GM21367 (cell line): ENCODE measurements around the gene GNPTAB.

Experiments
- ATAC-seq: cut with Tn5 transposase; IDR thresholded peaks from one replicate; pipeline ENCODE4 v1.9.1; 2021; ENCODE audit not compliant: unreplicated experiment

The GNPTAB gene

DNA sequence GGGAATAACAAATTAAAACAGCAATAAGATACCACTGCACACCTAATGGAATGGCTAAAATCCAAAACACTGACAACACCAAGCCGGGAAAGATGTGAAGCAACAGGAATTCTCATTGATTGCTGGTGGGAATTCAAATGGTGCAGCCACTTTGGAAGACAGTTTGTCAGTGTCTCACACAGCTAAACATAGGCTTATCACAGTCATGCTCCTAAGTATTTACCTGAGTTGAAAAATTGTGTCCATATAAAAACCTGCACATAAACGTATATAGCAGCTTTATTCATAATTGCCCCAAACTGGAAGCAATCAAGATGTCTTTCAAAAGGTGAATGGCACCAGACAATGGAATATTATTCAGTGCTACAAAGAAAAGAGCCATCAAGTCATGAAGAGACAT, 21.6 kb downstream of the GNPTAB start:
- no peak for ATAC-seq

- no peak for ATAC-seq
Observed at GRCh38 chr12:101806265-101806664, 24.5 kb downstream of the GNPTAB start.

DNA sequence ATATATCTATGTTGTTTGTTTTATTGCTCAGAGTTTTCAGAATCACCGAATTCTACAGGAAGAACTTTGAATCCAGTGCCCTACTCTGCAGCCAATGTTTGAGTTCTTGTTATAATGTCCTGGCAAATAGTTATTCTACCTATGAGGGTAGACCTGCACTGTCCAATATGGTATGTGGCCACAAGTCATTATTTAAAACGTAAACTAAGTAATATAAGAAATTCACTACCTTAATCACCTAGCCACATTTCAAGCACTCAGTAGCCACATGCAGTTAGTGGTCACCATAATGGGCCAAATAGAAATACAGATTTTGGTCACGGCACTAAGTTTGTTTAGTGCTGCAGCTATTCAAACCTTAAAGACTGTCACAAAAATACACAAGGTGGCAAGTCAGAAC, 26.4 kb downstream of the GNPTAB start:
- ATAC-seq = no peak

GRCh38 chr12:101803978-101804377, 26.8 kb downstream of the GNPTAB start:
- ATAC-seq = no peak

GRCh38 chr12:101802486-101802885, 28.3 kb downstream of the GNPTAB start:
- ATAC-seq = no peak

DNA sequence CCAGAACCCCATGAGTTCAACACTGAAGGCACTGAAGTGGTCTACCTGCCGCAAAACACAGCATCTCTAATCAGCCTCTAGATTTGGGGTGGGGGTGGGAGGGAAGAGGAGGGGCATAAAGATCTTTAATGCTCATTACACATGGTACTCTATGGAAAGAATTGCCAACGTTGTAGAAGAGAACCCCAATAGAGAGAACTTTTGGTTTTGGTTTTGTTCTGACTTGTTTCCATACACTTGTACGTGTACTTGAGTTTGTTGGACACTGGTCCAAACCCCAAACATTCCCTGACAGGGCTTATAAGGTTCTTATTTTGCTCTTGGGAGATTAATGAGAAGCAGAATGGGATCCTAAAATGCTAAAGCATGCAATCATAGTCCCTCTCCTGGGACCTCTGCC, 31.0 kb downstream of the GNPTAB start:
- no peak for ATAC-seq

DNA sequence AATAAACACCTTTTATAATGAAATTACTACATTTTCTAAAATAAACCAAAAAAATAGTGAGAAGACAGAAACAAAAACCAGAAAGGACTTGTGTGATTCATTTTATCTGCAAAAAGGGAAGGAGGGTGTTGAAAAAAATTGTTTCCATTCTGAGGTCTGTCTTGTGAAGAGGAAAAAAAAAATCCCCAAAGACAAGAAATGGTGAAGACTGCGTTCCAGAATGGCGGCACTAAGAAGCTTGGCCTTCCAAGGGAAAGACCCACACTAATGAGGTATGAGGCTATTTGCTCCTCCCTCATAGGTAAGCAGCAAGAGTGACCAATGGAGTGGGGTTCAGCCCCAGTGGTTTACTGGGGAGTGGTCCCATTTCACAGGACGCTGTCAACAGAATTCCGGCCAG, 35.0 kb downstream of the GNPTAB start:
- ATAC-seq = no peak

GRCh38 chr12:101795013-101795412, 35.7 kb downstream of the GNPTAB start:
- no peak for ATAC-seq

GRCh38 chr12:101794574-101794973, 36.2 kb downstream of the GNPTAB start:
- ATAC-seq = no peak

DNA sequence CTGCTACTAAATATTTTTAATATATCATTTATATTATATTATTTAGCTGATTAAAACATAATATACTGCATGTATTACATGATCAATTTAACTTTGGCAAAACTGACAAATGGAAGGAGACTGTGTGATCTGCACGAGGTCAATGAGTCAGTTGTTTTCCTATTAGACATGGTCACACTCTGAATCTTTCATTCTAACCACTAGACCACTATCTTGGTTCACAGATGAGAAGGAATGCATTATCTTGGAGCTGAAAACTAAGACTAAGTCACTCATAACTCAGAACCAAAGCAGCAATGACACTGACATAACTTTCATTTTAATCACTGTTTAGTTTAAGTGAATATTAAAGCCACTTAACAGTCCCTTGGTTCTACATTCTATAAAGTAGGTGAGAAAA, 37.4 kb downstream of the GNPTAB start:
- no peak for ATAC-seq

DNA sequence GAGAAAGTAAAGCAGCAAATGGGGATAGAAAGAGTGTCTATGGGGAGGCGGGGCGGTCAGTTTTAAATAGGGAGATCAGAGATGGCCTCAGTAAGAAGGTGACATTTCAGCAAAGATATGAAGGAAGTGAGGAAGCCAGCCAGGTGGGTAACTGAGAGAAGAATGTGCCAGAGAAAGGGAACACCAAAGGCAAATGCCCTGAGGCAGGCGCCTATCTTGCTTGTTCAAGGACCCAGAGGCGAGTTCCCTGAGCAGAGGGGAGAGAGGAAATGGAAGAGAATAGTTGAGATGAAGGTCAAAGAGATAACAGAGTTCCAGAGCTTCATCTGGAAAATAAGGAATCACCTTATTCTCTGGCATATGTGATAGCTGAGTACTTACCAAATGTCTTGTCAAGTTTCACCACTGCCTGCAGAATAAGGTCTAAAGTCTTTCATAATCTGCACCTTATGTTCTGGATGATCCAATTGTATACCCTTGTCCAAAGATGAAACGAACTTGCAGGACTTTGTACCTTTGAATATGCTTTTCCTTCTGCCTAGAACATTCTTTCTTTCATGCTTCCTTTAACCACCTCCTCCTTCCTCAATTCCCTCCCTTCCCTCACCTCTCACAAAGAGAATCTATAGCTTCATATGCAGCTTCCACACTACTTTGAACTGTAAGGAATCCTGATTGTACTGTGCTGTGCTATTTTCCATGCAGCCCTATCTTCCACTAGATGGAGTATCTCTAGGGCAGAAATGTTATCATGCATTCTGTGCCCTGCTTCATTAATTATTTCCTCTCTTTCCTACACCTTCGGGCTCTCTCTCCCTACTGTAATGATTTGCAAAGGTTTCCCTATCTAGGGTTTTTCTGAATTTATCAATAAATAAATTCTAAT, 38.5 kb downstream of the GNPTAB start:
- ATAC-seq = no peak

GRCh38 chr12:101789171-101789570, 41.6 kb downstream of the GNPTAB start:
- ATAC-seq = no peak

DNA sequence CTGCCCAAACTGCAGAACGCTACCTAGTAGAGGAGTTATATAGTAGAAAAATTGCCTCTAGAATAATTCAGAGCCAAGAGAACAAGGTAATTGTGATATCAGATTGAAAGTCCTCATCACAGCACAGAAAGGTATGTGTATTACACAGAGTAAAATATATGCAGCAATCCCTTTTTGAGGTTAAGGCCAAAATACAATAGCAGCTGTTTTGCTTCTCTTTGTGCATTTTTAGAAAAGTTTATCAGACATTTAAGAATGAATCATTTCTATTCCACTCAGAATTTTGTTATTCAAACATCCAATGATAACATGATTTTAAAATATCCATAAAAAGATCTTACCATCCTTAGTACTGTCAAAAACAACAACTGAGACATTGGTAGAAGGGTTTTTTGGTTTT, 45.1 kb downstream of the GNPTAB start:
- no peak for ATAC-seq

DNA sequence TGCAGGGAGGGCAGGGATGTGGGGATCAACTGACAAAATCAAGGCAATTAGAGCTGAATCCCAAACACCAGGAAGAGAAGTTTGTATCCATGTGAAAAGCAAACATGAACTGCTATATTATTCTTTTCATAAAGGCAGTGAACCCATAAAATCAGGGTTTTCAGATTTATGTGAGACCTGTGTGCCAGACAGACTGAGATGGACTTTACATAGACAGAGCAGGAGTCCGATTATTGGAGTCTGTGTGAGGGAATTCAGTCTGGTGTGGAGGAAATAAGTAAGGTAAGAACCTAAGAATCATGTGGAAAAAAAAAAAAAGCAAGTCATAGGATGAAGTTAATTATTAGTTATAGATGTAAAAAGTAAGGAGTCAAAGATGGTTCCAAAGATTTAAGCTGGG, 46.4 kb downstream of the GNPTAB start:
- ATAC-seq = no peak

DNA sequence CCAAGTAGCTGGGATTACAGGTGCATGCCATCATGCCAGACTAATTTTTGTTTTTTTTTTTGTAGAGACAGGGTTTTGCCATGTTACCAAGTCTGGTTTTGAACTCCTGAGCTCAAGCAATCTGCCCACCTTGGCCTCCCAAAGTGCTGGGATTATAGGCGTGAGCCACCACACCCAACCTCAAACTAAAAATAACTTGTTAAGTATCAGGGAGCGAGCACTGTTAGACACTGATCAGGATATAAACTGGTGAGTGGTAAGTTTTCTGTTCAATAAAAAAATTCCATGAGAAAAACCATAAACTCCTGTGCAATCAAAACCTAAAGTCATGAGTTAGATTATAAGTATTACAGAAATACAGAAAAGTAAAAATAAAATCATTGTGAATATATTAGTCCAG, 46.9 kb downstream of the GNPTAB start:
- no peak for ATAC-seq

DNA sequence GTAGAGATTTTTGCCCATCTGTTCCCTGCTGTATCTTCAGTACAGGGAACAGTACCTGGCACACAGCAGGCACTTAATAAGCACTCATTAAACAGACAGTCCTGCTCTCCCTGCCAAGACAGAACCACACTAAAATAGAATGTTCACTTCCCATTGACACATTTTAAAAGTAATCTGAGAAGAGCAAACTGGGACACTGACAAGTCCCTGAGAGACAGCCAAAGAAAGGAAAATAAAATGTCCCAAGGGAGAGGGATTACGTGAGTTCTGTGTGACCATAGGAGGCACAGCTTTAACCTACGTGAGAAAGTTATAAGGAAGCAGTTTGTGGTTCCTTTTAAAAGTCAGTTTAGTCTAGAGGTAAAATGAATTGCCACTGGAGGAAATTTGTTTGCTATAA, 47.6 kb downstream of the GNPTAB start:
- no peak for ATAC-seq

- ATAC-seq = no peak
Observed at GRCh38 chr12:101782273-101782731, 48.5 kb downstream of the GNPTAB start.

DNA sequence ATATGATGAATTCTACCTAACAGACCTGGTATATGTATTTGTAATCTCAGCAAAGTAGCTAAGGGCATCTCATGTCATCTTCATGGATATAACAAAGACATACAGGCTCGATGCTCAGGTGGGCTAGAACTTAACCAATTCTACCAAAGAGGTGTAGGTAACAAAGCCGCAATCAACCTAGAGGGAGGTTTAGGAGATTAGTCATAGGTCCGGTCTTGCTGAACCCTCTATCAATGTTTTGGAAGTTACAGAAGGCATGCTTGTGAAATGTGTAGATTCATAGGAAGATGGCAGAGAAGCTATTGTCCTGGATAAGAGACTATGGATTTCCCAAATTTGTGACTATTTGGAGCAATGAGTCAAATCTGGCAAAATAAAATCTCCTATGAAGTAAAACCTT, 48.9 kb downstream of the GNPTAB start:
- ATAC-seq = no peak

DNA sequence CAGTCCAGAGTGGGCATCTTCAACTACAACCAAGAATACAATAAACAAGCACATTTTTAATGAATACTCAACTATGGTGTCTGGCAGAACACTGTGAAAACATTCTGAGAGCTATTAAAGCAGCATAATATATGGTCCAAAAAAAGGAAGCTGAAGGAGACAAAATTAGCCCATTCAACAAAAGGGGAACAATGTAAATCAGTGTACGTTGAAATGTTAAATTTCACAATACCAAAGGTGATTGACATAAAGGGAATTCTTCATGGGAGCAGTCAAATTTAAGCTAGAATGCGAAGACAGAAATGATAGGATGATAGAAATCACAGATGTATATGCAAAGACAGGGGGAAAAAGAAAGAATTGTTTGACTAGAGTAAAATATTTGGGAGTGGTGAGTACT, 50.2 kb downstream of the GNPTAB start:
- ATAC-seq = no peak

- no peak for ATAC-seq
Observed at GRCh38 chr12:101779626-101780025, 51.1 kb downstream of the GNPTAB start.

GRCh38 chr12:101779200-101779599, 51.6 kb downstream of the GNPTAB start:
- no peak for ATAC-seq

GRCh38 chr12:101777978-101778377, 52.8 kb downstream of the GNPTAB start:
- ATAC-seq = no peak

GRCh38 chr12:101777485-101777884, 53.3 kb downstream of the GNPTAB start:
- no peak for ATAC-seq
